Body of pancreas (tissue), 4 donors: ENCODE data around the gene SLC12A9. TPM values are rescaled to one million over a fixed set of nuclear protein-coding genes. Genes with fewer than 3 reads are reported as not detected.

Experiments
- ATAC-seq: fragments of 150-250 bp; one replicate; pipeline ENCODE4 v1.9.1; 2016
- DNase-seq, 4 donors: peaks; one replicate each; pipeline ENCODE4 v3.0.0-alpha.2; 2019
- H3K27ac ChIP-seq, 4 donors: fragments of 200-600 bp; sonication (generic); 1 replicate in 3 of 4; 2 replicates in 1 of 4; pipeline versions ENCODE4 v1.5.1 to v1.6.1; 2016 to 2019; ENCODE audit warnings: mild to moderate bottlenecking in 1 of 4, mixed read lengths in 1 of 4, moderate library complexity in 1 of 4
- H3K27me3 ChIP-seq, 2 donors: fragments of 200-600 bp; sonication (generic); one replicate each; pipeline ENCODE4 v1.6.0; 2016; ENCODE audit warnings: mild to moderate bottlenecking in 1 of 2
- H3K36me3 ChIP-seq, 2 donors: fragments of 200-600 bp; sonication (generic); replicated peaks in 1 of 2; 2 replicates each; pipeline ENCODE4 v1.5.1; 2016; ENCODE audit warnings: low read depth in 2 of 2; ENCODE audit not compliant: insufficient read depth in 1 of 2
- H3K4me1 ChIP-seq: fragments of 200-600 bp; sonication (generic); one replicate; pipeline ENCODE4 v1.6.0; 2016
- H3K4me3 ChIP-seq, 2 donors: fragments of 200-600 bp; sonication (generic); 1 replicate in 1 of 2; 2 replicates in 1 of 2; pipeline ENCODE4 v1.5.1; 2016 to 2019
- H3K9me3 ChIP-seq, 3 donors: fragments of 200-600 bp; sonication (generic); 1 replicate in 2 of 3; 2 replicates in 1 of 3; pipeline ENCODE4 v1.5.1; 2016
- POLR2A ChIP-seq, 3 donors: fragments of 450-650 bp; IDR thresholded peaks; one replicate each; pipeline ENCODE4 v1.6.1; 2016; ENCODE audit warnings: antibody characterized with exemption in 3 of 3, mild to moderate bottlenecking in 2 of 3
- WGBS, 2 donors: methylation state at CpG; one replicate each; pipeline ENCODE4 v1.1.5; 2017; 5-methylcytosine and 5-hydroxymethylcytosine counted together
- intact Hi-C: fragments of 100-400 bp; cut with DNase I; formaldehyde crosslinking; loops from one replicate; pipeline ENCODE4 v1.15.1; 2023
- total RNA-seq, 2 donors: library from RNA; depleted of rRNA; stranded (reverse); fragments of >200 nt; gene quantifications; one replicate each; pipeline ENCODE4 v1.1.0, GENCODE V29; 2016
- TF ChIP-seq, protein P1 (sequence below), 7 experiments: fragments of 450-650 bp in 4 of 7; fragments of 200-600 bp in 3 of 7; sonication (generic) in 3 of 7; IDR thresholded peaks; one replicate each; pipeline ENCODE4 v1.5.1; 2016 to 2019; ENCODE audit warnings: antibody characterized with exemption in 7 of 7

SLC12A9 gene
- total RNA-seq, 2 donors from 2014 or later = 12.7 to 38.9 TPM

DNA sequence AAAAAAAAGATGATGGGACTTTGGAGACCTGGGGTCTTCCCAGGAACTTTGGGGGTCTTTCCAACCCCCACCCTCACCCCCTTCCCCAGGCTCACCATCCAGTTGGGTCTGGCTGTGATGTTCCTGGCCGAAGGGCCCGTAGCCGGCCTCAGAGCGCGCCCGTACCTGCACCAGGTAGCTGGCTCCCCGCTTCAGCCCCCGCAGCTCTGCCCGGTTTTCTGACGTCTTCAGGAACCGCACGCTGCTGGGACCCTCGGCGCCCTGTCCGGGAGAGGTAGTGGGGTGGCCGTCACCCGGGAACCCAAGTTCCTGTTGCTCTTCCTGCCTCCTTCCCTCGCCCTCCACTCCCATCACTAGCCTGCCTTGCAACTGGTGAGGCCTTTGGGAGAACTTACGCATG is 35.4 kb upstream of the SLC12A9 start:
- H3K36me3 ChIP-seq = peaks cover 0 to 25% of the 10 kb centered on the region in 2 donors
- ATAC-seq = no peak
- intact Hi-C loops = no loop called here
- no peaks in the 10 kb centered on the region for H3K27me3 ChIP-seq
- H3K9me3 ChIP-seq = no peaks in the 10 kb centered on the region
- H3K27ac ChIP-seq = no peak overlapping the region
- DNase-seq = no peak
- WGBS, 2 donors = 94 to 98% methylated on average over 19 of the region's 19 CpGs
- H3K4me1 ChIP-seq = no peaks in the 10 kb centered on the region
- H3K4me3 ChIP-seq = no peak overlapping the region
- TF ChIP-seq, protein P1, sequence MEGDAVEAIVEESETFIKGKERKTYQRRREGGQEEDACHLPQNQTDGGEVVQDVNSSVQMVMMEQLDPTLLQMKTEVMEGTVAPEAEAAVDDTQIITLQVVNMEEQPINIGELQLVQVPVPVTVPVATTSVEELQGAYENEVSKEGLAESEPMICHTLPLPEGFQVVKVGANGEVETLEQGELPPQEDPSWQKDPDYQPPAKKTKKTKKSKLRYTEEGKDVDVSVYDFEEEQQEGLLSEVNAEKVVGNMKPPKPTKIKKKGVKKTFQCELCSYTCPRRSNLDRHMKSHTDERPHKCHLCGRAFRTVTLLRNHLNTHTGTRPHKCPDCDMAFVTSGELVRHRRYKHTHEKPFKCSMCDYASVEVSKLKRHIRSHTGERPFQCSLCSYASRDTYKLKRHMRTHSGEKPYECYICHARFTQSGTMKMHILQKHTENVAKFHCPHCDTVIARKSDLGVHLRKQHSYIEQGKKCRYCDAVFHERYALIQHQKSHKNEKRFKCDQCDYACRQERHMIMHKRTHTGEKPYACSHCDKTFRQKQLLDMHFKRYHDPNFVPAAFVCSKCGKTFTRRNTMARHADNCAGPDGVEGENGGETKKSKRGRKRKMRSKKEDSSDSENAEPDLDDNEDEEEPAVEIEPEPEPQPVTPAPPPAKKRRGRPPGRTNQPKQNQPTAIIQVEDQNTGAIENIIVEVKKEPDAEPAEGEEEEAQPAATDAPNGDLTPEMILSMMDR (IDR thresholded peaks at IDR 0.05) = no peak
- no peak for TF ChIP-seq POLR2A (IDR thresholded peaks at IDR 0.05)

DNA sequence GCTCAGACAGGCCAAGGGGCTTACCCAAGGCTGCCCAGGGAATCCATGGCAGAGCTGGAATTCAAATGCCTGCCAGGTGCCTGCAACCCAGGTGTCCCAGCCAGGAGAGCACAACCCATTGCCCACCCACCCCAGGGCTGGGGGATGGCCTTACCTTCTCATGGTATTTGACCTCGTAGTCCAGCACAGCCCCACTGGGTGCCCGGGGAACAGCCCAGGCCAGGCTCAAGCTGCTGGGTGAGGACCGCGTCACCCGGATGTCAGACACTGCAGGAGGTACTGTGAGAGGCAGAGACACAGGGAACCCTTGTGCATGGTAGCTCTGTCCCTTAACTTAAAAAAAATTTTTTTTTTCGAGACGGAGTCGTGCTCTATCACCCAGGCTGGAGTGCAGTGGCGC is 34.1 kb upstream of the SLC12A9 start:
- WGBS, 2 donors = 90 to 96% methylated on average over 9 of the region's 9 CpGs
- no peak for ATAC-seq
- DNase-seq = no peak
- H3K36me3 ChIP-seq = peaks cover 0 to 22% of the 10 kb centered on the region in 2 donors
- no peaks in the 10 kb centered on the region for H3K4me1 ChIP-seq
- TF ChIP-seq, protein P1 (IDR thresholded peaks at IDR 0.05) = no peak
- TF ChIP-seq POLR2A (IDR thresholded peaks at IDR 0.05) = no peak
- H3K9me3 ChIP-seq = no peaks in the 10 kb centered on the region
- H3K27ac ChIP-seq = no peak overlapping the region
- intact Hi-C loops = no loop called here
- no peaks in the 10 kb centered on the region for H3K27me3 ChIP-seq
- no peak overlapping the region for H3K4me3 ChIP-seq

DNA sequence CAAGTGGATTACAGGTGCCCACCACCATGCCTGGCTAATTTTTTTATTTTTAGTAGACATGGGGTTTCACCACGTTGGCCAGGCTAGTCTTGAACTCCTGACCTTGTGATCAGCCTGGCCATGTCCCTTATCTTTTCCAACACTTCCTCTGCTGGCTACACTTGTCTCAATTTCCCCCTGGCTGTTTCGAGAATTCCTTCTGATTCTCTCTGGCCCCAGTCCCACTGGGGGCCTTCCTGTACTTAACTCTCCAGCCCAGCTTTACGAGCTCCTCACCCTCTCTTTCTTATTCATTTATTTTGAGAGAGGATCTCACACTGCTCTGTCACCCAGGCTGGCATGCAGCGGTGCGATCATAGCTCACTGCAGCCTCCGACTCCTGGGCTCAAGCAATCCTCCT is 33.7 kb upstream of the SLC12A9 start:
- TF ChIP-seq, protein P1 (IDR thresholded peaks at IDR 0.05) = no peak
- no peak for ATAC-seq
- WGBS, 2 donors = 88 to 91% methylated on average over 6 of the region's 6 CpGs
- intact Hi-C loops = no loop called here
- Histone ChIP-seq H3K4me3 (no peak overlapping the region), H3K36me3 (peaks cover 0 to 20% of the 10 kb centered on the region in 2 donors), H3K27ac (no peak overlapping the region), H3K9me3 (no peaks in the 10 kb centered on the region), H3K4me1 (no peaks in the 10 kb centered on the region), H3K27me3 (no peaks in the 10 kb centered on the region)
- no peak for DNase-seq

- 95 to 98% methylated on average over 8 to 23 of the region's 23 CpGs for WGBS, 2 donors
- intact Hi-C loops = no loop called here
- ATAC-seq = no peak
- DNase-seq = no peak
- no peaks in the 10 kb centered on the region for H3K9me3 ChIP-seq
- H3K4me3 ChIP-seq = no peak overlapping the region
- TF ChIP-seq POLR2A (IDR thresholded peaks at IDR 0.05) = no peak
- TF ChIP-seq, protein P1 (IDR thresholded peaks at IDR 0.05) = no peak
- H3K27me3 ChIP-seq = no peaks in the 10 kb centered on the region
- H3K36me3 ChIP-seq = peaks cover 0 to 20% of the 10 kb centered on the region in 2 donors
- no peak overlapping the region for H3K27ac ChIP-seq
- H3K4me1 ChIP-seq = peaks cover 5% of the 10 kb centered on the region
These were observed 32.9 kb upstream of the SLC12A9 start for GRCh38 chr7:100819586-100819985.
